OCI-LY3 (cell line): ENCODE data around the gene CISH.

ENCODE experiments used
- H2AFZ ChIP-seq: fragments of 200-600, 300-600 bp; shearing (Covaris generic); 2 replicates; pipeline ENCODE4 v1.6.0; 2014; ENCODE audit warnings: antibody characterized with exemption, low read depth, low read length
- H3K27ac ChIP-seq: fragments of 200-600, 300-600 bp; sonication (generic); 2 replicates; pipeline ENCODE4 v1.5.1; 2014; ENCODE audit warnings: mild to moderate bottlenecking, low read length, moderate library complexity, mixed read lengths
- H3K27me3 ChIP-seq: fragments of 200-600, 300-600 bp; sonication (generic); 2 replicates; pipeline ENCODE4 v1.6.1; 2014; ENCODE audit warnings: low read depth, low read length, mixed read lengths
- H3K36me3 ChIP-seq: fragments of 200-600, 300-600 bp; sonication (generic); replicated peaks from 2 replicates; pipeline ENCODE3; 2014; ENCODE audit warnings: low read depth, low read length, mixed read lengths
- H3K4me1 ChIP-seq: fragments of 300-600, 200-600 bp; sonication (generic); 2 replicates; pipeline ENCODE4 v1.6.1; 2014; ENCODE audit warnings: low read length, mixed read lengths
- H3K4me2 ChIP-seq: fragments of 200-600, 300-600 bp; sonication (generic); 2 replicates; pipeline ENCODE4 v1.6.1; 2014; ENCODE audit warnings: low read length, mixed read lengths
- H3K4me3 ChIP-seq: fragments of 300-600, 200-600 bp; sonication (generic); 2 replicates; pipeline ENCODE4 v1.5.1; 2014; ENCODE audit warnings: antibody characterized with exemption, mild to moderate bottlenecking, low read length, moderate library complexity
- H3K79me2 ChIP-seq: fragments of 300-600, 200-600 bp; shearing (Covaris generic); 2 replicates; pipeline ENCODE4 v1.6.1; 2014; ENCODE audit warnings: mild to moderate bottlenecking, low read length, mixed read lengths
- H3K9ac ChIP-seq: fragments of 300-600, 200-600 bp; shearing (Covaris generic); 2 replicates; pipeline ENCODE4 v1.6.0; 2014; ENCODE audit warnings: mild to moderate bottlenecking, low read length, moderate library complexity
- H3K9me3 ChIP-seq: fragments of 200-600, 300-600 bp; shearing (Covaris generic); 2 replicates; pipeline ENCODE4 v1.6.1; 2014; ENCODE audit warnings: low read length, mixed read lengths; ENCODE audit not compliant: insufficient read depth
- H4K20me1 ChIP-seq: fragments of 200-600, 300-600 bp; sonication (generic); 2 replicates; pipeline ENCODE4 v1.6.1; 2016; ENCODE audit warnings: low read length, mixed read lengths; ENCODE audit not compliant: insufficient read depth
- EZH2phosphoT487 ChIP-seq: fragments of 200-600 bp; shearing (Covaris generic); IDR thresholded peaks from 2 replicates; pipeline ENCODE4 v1.6.1; 2018; ENCODE audit warnings: antibody characterized with exemption, mixed run types, low read depth
- TF ChIP-seq, protein P1 (sequence below): fragments of 200-600, 300-600 bp; sonication (generic); IDR thresholded peaks from 2 replicates; pipeline ENCODE4 v1.5.1; 2014; ENCODE audit warnings: antibody characterized with exemption, low read length, low read depth

CISH gene

DNA sequence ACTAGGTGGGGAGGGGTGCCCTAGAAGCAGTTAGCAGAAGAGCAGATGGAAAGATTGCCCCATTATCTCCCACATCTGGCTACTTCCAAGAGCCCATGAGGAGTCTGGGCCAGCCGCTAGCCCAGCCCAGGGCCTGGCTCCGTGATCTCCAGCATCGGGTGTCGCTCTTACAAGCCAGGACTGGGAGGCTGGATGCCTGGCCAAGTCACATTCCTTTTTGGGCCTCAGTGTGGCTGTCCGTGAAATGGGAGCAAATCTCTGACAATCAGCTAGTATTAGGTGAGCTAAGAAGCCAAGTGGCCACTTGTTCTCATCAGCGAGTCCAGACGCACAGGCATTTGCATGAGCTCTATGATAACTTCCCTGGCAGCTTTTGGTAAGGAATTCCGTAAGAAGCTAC is 39.9 kb upstream of the CISH start:
- Histone ChIP-seq H3K36me3 (peaks cover 14% of the 10 kb centered on the region), H3K9ac (no peak overlapping the region), H2AFZ (no peak overlapping the region), H4K20me1 (0 out of 2 replicates have a peak, but pooled peaks cover 3% of the 10 kb centered on the region), H3K4me1 (no peaks in the 10 kb centered on the region), H3K4me3 (no peak overlapping the region), H3K27me3 (no peaks in the 10 kb centered on the region), H3K9me3 (no peaks in the 10 kb centered on the region), H3K27ac (no peak overlapping the region), H3K4me2 (no peak overlapping the region), H3K79me2 (no peaks in the 10 kb centered on the region)
- no peak for TF ChIP-seq EZH2phosphoT487
- TF ChIP-seq, protein P1, sequence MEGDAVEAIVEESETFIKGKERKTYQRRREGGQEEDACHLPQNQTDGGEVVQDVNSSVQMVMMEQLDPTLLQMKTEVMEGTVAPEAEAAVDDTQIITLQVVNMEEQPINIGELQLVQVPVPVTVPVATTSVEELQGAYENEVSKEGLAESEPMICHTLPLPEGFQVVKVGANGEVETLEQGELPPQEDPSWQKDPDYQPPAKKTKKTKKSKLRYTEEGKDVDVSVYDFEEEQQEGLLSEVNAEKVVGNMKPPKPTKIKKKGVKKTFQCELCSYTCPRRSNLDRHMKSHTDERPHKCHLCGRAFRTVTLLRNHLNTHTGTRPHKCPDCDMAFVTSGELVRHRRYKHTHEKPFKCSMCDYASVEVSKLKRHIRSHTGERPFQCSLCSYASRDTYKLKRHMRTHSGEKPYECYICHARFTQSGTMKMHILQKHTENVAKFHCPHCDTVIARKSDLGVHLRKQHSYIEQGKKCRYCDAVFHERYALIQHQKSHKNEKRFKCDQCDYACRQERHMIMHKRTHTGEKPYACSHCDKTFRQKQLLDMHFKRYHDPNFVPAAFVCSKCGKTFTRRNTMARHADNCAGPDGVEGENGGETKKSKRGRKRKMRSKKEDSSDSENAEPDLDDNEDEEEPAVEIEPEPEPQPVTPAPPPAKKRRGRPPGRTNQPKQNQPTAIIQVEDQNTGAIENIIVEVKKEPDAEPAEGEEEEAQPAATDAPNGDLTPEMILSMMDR: no peak

DNA sequence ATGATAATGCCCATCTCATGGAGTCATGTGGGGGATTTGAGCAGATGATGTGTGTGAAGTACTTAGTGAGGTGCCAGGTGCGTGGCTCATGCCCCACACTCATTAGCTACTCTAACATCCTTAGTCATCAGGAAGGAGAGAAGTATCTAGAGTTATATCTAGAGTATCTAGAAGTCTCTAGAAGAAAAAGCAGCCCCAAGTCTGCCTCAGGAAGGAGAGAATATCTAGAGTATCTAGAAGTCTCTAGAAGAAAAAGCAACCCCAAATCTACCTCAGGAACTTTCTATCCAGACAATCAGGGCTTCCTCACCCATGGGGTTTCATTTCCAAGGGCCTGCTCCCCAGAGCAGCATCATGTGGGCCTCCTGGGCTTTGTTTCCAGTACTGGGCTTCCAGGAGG is 38.4 kb upstream of the CISH start:
- Histone ChIP-seq H3K4me3 (no peak overlapping the region), H3K9ac (no peak overlapping the region), H2AFZ (no peak overlapping the region), H3K4me1 (no peaks in the 10 kb centered on the region), H3K9me3 (no peaks in the 10 kb centered on the region), H3K36me3 (peaks cover 20% of the 10 kb centered on the region), H3K79me2 (no peaks in the 10 kb centered on the region), H3K27ac (no peak overlapping the region), H3K4me2 (no peak overlapping the region), H4K20me1 (0 out of 2 replicates have a peak, but pooled peaks cover 3% of the 10 kb centered on the region), H3K27me3 (no peaks in the 10 kb centered on the region)
- TF ChIP-seq, protein P1: no peak
- TF ChIP-seq EZH2phosphoT487: no peak

DNA sequence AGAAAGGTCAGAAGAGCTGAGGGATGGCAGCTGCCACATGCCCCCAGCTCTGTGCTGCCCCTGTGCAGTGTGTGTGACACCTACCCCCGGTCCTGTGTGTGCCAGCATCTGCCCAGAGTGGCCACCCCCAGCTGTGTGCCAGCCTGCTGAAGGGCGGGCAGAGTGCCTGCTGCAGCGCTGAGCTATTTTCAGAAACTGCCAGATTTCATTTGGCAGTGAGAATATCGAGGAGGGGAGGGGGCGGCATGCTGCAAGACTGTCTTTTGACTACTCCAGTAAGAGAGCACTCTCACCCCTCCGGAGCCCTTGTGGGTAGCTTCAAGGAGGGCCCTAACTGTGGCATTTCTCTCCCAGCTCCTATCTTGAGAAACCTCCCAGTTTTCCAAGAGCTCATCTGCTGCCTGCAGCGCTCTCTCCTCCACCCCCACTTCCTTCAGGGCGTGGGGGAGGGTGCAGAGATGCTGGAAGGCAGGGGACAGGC is 37.9 kb upstream of the CISH start:
- TF ChIP-seq, protein P1: no peak
- TF ChIP-seq EZH2phosphoT487: no peak

DNA sequence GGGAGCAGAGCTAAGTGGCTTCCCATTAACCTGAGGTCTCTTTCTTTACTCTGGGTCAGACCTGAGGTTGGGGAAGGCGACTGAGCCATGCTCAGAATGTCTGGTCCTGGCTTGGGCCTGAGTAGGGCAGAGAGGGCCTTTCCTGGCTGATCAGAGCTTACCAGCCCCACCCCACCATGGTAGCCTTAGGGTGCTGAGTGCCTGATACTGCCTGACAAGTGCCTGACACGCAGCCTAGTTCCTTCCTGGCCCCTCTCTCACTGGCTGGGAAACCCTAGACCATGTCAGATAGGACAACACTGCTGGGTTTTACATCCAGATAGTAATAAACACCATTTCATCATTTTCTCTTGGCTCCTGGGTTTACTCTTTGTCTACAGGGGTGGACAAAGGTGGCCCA is 37.4 kb upstream of the CISH start:
- Histone ChIP-seq H3K27me3 (no peaks in the 10 kb centered on the region), H3K9me3 (no peaks in the 10 kb centered on the region), H3K27ac (no peak overlapping the region), H4K20me1 (0 out of 2 replicates have a peak, but pooled peaks cover 3% of the 10 kb centered on the region), H2AFZ (no peak overlapping the region), H3K9ac (no peak overlapping the region), H3K4me3 (no peak overlapping the region), H3K4me1 (no peaks in the 10 kb centered on the region), H3K79me2 (no peaks in the 10 kb centered on the region), H3K4me2 (no peak overlapping the region), H3K36me3 (peaks cover 26% of the 10 kb centered on the region)
- no peak for TF ChIP-seq EZH2phosphoT487
- TF ChIP-seq, protein P1: no peak

More for the DNA sequence above, 37.9 kb upstream of the CISH start:
- Histone ChIP-seq H3K4me3 (no peak overlapping the region), H4K20me1 (0 out of 2 replicates have a peak, but pooled peaks cover 3% of the 10 kb centered on the region), H3K79me2 (no peaks in the 10 kb centered on the region), H2AFZ (no peak overlapping the region), H3K9me3 (no peaks in the 10 kb centered on the region), H3K27me3 (no peaks in the 10 kb centered on the region), H3K4me2 (no peak overlapping the region), H3K27ac (no peak overlapping the region), H3K9ac (no peak overlapping the region), H3K4me1 (no peaks in the 10 kb centered on the region), H3K36me3 (peaks cover 23% of the 10 kb centered on the region)
